ENCODE data around the gene CYB561D2. TPM values are rescaled to one million over a fixed set of nuclear protein-coding genes. Genes with fewer than 3 reads are reported as not detected.

CYB561D2 gene
- total RNA-seq, 1 donor from 2014 or later, result 12.9 TPM

- H3K36me3 Mint-ChIP-seq, result no peaks in the 10 kb centered on the region
- no peaks in the 10 kb centered on the region for H3K9me3 Mint-ChIP-seq
- peak overlapping the region; percentile 95 for H3K4me3 Mint-ChIP-seq
- H3K27me3 Mint-ChIP-seq (ENCODE audit: low read depth), result peaks cover 9% of the 10 kb centered on the region
- DNase-seq (ENCODE audit: low spot score in 2 of 2, unreplicated experiment in 2 of 2), result no peak
- H3K4me1 Mint-ChIP-seq, result peaks cover 24% of the 10 kb centered on the region
- TF ChIP-seq CTCF (IDR thresholded peaks at IDR 0.05; ENCODE audit: unreplicated experiment), result no peak
- peak overlapping the region; percentile 89 for H3K27ac Mint-ChIP-seq
Measured at GRCh38 chr3:50350213-50350526, 492 bp upstream of the CYB561D2 start.

DNA sequence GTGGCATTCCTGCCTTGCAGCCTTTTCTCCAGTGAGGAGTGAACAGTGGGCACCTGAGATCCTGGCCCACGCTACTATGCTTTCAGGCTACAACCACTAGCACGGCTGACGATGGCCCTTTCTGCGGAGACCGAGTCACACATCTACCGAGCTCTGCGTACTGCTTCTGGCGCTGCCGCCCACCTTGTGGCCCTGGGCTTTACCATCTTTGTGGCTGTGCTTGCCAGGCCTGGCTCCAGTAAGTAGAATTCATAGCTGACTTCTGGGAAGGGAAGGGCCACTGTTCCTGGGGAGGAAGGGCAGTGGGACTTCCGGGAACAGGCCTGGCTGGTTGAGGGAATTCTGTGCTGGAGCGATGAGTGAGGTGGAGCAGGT lies 648 bp downstream of the CYB561D2 start:
- no peak for DNase-seq (ENCODE audit: low spot score in 2 of 2, unreplicated experiment in 2 of 2)
- H3K27ac Mint-ChIP-seq, result peak overlapping the region; percentile 89
- no peaks in the 10 kb centered on the region for H3K27me3 Mint-ChIP-seq (ENCODE audit: low read depth)
- H3K4me1 Mint-ChIP-seq, result peaks cover 22% of the 10 kb centered on the region
- no peaks in the 10 kb centered on the region for H3K9me3 Mint-ChIP-seq
- no peaks in the 10 kb centered on the region for H3K36me3 Mint-ChIP-seq
- no peak for TF ChIP-seq CTCF (IDR thresholded peaks at IDR 0.05; ENCODE audit: unreplicated experiment)
- peak overlapping the region; percentile 95 for H3K4me3 Mint-ChIP-seq

GRCh38 chr3:50352781-50353180 lies 2.1 kb downstream of the CYB561D2 start:
- Mint-ChIP-seq H3K9me3 (no peaks in the 10 kb centered on the region), H3K4me3 (no peak overlapping the region), H3K36me3 (no peaks in the 10 kb centered on the region), H3K4me1 (peaks cover 33% of the 10 kb centered on the region), H3K27me3 (ENCODE audit: low read depth) (no peaks in the 10 kb centered on the region), H3K27ac (no peak overlapping the region)
- no peak for DNase-seq (ENCODE audit: low spot score in 2 of 2, unreplicated experiment in 2 of 2)
- no peak for TF ChIP-seq CTCF (IDR thresholded peaks at IDR 0.05; ENCODE audit: unreplicated experiment)

- DNase-seq (ENCODE audit: low spot score in 2 of 2, unreplicated experiment in 2 of 2), result no peak
- no peak overlapping the region for H3K4me3 Mint-ChIP-seq
- H3K27me3 Mint-ChIP-seq (ENCODE audit: low read depth), result no peaks in the 10 kb centered on the region
- H3K4me1 Mint-ChIP-seq, result peaks cover 40% of the 10 kb centered on the region
- no peak overlapping the region for H3K27ac Mint-ChIP-seq
- no peaks in the 10 kb centered on the region for H3K36me3 Mint-ChIP-seq
- H3K9me3 Mint-ChIP-seq, result no peaks in the 10 kb centered on the region
- no peak for TF ChIP-seq CTCF (IDR thresholded peaks at IDR 0.05; ENCODE audit: unreplicated experiment)
Measured at GRCh38 chr3:50353245-50354004, 2.8 kb downstream of the CYB561D2 start.

- no peak overlapping the region for H3K4me3 Mint-ChIP-seq
Measured at GRCh38 chr3:50354186-50354764, 3.6 kb downstream of the CYB561D2 start.

More at GRCh38 chr3:50354186-50354764, 3.6 kb downstream of the CYB561D2 start:
- Mint-ChIP-seq H3K27me3 (ENCODE audit: low read depth) (no peaks in the 10 kb centered on the region), H3K9me3 (no peaks in the 10 kb centered on the region), H3K4me1 (peaks cover 42% of the 10 kb centered on the region), H3K27ac (no peak overlapping the region), H3K36me3 (no peaks in the 10 kb centered on the region)
- no peak for DNase-seq (ENCODE audit: low spot score in 2 of 2, unreplicated experiment in 2 of 2)
- no peak for TF ChIP-seq CTCF (IDR thresholded peaks at IDR 0.05; ENCODE audit: unreplicated experiment)

Measured in mesothelial cell of epicardium (in vitro differentiated cells).